8988T (cell line): Measurements from ENCODE around the gene ANXA6.

Source experiments
- DNase-seq: peaks from one replicate; pipeline ENCODE4 v3.0.0; 2011

The ANXA6 gene

DNA sequence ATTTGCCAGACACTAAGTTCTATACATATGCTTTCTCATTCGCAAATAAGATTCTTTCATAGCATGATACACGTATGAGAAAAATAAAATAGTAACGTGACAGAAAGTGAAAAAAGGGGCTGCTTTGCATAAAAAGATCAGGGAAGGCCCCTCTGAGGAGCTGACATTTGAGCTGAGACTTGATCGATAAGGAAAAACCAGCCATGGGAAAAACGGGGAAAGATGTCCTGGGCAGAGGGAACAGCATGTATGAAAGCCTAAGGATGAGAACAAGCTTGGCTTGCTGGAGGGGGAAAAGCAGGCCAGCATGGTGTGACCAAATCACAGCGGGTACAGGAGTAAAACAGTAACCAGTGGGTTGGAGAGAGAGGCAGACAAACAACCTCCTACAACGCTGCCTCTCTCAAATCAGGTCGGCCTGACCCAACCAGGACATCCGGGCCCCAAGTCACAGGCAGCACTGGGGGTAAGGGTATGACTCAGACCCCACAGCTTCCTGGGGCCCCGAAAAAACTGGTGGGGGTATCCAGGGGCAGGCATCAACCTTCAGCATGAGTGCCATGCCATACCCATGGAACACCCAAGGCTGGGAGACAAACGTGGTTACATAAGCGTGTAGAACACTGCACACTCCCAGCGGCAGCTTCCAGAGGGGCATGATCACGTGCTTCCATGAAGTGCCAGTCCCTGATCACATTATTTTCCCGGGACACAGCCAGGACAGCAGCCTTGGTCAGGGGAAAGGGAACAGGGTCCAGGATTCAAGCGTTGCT, 78.9 kb downstream of the ANXA6 start:
- no peak for DNase-seq

DNA sequence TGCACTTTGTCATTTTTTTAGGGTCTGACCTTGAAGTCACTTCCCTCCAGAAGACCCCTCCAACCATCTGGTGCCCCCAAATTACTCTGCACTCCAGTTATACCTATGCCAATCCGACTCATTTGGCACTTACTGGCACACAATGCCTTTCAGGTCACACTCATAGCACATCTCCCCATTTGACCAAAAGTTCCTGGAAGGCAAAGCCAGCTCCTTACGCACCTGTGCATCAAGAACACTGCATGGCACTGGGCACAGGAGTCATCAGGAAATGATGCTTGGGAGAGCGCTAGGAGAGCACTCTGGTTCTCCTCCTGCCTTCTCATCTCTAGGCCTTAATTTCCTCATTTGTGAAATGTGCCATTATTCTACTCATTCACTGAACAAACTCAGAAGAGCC, 79.6 kb downstream of the ANXA6 start:
- no peak for DNase-seq

DNA sequence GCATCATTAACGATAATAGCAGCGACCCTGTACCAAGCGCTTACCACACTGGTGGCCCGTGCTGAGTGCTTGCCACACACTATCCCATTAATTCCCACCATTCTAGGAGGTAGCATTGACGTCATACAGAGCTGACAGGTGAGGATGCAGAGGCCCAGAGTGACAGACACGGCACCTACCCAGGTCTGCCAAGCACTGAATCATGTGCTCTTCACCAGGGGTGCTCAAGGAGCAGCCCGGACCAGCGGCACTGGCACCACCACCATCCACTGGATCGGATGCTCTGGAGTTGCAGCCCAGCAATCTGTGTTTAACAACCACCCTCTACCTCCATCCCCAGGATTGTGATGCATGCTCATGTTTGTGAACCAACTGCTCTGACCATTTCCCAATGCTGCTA, 80.2 kb downstream of the ANXA6 start:
- DNase-seq, result no peak

DNA sequence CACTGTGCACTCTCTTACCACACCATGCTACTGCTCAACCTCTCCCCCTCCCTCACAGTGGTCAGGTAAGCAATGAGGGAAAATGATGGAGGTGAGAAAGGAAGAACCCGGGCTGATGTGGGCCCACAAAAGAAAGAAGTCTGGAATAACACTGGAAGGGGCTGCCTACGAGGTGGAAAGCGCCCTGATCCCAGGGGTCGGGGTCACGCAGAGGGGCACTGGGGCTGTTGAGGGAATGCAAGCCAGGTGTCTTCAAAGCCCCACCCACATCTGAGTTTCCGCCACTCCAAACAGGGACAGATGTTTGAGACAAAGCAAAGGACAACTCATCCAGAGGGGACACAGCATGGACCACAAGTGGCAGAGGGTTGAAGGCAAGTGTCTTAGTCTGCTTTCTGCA, 81.0 kb downstream of the ANXA6 start:
- DNase-seq, result no peak

DNA sequence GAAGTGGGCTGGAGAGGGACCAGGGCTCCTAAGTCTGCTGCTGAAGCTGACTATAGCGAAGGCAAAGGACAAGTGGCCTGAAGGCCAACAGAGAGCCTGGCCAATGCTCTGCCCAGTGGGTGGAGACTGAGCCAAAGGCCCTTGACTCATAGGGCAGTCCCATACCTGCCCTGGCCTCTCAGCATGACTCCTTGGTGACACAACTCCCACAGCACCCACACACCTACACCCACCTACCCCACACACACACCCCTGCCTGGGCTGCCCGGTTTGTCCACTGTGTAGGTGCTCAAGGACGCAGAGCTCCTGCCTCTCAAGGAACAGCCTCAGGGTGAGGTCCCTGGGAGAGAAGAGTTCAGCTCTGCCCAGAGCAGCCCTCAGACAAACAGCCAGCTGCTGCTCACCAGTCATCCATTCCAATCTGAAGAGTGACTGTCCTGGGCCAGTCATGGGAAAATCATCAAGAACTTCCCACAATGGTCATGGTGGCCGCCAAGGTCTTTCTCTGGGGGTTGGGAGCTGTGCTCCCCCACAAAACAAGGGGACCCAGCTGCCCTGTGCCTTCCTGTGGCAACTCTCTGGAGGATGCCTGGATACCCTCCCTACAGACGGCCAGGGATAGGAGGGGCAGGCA, 81.8 kb downstream of the ANXA6 start:
- no peak for DNase-seq

DNA sequence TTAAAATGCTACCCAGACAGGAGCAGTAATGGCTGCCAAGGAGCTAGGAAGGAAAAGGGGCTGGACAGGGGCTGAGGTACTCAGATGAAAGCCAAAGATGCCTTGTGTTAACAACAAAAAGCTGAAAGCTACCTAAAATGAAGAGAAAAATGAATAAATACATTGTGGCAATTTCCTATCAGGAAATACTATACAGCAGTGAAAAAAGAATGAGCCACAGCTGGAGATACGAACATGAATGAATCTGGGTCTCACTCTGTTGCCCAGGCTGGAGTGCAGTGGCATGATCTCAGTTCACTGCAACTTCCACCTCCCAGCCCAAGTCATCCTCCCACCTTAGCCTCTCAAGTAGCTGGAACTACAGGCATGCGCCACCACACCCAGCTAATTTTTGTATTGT, 83.0 kb downstream of the ANXA6 start:
- no peak for DNase-seq

DNA sequence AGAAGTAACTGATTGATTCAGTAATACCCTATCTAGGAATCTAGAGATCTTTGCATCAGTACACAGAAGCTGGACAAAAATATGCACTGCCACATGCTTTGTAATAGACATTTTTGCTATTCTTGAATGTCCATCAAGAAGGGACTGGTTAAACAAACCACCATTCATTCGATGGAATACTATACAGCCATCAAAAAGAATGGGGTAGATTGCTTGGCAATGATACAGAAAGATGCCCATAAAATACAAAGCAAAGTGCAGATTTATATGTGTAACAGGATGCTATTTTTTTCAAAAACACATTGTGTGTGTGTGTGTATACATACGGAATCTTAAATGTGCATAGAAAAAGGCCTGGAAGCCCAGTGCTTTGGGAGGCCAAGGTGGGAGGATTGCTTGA, 84.3 kb downstream of the ANXA6 start:
- no peak for DNase-seq

DNA sequence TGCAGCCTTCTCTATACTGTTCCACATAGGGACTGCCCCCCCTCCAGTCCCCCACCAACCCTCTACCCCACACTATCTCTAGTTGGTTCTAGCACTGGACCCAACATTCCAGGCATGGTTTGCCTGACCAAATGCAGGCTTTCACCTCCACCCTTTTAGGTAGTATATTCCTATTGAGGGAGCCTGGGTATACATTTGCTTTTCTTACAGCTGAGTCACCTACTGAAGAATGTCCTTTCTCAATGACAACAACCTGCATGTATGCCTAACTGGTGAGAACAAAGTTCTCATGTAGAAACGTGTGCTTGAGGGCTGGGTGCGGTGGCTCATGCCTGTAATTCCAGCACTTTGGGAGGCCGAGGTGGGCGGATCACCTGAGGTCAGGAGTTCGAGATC, 85.0 kb downstream of the ANXA6 start:
- DNase-seq, result peak; percentile 64

DNA sequence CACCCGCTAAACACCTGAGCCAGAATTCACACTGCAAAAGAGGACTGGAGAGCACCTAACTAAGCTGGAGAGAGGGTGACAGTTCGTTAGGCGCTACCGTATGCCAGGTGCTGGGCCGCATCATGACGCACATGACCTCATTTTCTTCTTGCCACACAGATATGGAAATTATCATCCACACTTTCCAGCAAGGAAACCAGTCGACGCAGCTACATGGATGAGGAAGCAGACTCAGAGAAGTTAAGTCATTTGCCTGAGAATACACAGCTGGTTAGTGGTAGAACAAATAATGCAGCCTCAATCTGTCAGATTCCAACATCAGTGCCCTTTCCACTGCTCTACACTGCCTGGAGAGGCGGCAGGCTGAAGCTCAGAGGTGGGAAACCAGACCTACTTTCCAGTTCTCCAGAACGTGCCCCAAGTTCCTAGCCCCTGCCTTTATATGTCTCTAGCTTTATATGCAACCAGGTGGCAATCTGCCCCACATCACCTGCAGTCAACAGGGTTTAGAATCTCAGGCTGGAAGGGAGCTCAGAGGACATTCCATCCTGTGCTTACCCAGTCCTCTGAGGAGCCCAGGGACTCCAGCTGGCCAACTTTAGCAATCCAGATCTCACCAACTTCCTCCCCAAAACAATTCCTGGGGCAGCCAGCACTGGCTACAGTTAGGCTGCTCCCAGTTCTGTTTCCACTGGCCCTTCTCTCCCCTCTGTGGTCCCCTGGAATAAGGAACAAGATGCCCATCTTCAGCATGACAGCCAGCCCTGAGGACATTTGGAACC, 85.5 kb downstream of the ANXA6 start:
- DNase-seq, result no peak

DNA sequence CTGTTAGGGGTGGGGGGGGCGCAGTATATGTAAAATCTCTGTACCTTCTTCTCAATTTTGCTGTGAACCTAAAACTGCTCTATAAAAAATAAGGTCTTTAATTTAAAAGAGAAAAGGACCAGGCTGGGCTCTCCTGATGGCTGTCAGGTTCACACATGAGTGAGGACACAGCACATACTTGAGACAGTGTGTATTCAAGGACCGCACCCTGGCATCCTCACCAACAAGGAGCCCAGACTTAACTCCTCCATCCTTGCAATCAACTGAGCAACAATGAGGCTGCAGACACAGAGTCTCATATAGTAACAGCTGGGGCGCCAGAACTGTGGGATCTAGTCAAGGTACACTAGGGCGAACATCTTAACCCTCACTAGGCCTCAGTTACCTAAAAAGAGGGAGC, 86.6 kb downstream of the ANXA6 start:
- DNase-seq, result no peak

DNA sequence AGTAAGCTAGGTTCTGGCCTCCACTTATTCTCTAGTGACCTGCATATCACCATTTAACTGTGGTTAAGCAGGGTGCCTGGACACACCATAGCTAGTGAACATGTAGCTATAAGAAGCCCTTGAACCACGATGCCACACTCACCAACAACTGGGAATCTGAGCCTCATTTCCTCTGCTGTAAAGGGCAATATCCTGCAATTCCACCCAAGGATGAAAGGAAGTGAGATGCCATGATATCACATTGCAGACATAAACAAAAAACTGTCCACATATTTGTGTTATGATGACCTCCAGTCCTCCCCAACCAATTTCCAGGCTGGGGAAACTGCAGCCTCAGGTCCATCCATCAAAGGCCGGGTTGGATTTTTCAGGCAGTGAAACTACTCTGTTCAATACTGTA, 87.1 kb downstream of the ANXA6 start:
- DNase-seq, result no peak

DNA sequence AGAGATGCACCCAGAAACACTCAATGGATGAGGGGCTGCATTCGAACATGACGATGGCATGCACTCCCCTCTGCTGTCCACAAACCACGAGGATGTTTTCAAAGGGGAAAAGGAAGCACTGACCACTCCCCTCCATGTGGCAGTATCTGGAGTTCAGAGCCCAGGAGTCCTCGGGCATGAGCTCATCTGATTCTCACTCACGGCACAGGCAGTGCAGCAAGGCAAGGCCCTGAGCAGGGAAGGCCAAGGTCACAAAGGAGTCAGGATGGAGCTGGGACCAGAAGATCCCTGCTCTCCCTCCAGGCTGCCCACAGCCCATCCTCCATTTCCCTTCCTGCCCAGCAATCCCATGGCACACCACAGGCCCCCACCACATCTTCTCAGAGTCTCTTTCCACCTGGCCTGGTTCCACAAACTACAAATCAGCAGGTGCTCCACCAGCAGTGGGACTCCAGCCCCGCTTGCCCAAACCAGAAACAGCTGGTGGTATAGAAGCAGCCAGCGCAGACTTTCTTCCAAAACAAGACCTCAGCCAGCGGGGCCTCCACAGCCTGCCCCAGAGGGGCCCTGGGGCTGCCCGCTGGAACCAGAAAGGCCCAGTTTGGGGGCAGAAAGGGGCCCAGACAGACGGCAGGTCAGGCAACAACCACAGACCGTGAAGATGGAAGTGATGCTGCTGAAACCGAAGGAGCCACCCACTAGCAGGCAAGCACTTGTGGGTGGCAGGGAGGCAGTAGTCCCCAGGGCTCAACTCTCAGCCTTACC, 89.0 kb downstream of the ANXA6 start:
- DNase-seq, result no peak

DNA sequence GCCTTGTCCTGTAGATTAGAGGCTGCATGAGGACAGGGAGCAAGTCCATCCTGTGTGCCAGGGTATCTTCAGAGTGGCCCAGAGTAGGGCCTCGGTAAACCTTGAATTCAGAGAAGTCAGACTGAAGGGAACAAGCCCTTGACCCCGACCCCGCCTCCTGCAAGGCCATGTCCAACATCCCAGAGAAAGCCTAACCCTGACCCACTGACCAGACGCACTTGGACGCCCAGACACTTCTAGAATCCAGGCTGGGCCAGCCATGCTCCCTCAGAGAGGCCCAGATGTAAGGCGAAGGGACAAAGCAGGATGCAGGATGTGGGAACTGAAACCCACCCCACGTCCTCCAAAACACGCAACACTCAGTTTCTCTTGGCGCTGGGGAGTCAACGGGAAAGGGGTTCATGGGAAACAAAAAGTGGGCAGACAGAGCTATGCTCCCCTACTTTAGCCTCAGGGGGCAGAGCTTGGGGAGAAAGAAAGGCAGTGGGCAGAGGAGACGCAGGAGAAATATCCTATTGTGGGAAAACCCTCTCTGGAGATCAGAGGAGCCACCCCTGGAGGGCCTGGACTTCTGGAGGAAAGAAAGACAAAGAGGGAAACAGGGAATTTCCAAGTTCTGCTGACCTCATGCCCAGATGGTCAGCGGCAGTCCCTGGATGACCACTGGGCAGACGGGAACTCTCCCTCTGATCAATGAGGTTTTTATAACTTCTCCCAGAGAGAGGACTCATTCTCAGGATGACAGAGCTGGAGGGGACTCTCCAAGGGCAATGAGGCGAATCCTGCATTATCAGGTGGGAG, 89.7 kb downstream of the ANXA6 start:
- no peak for DNase-seq

DNA sequence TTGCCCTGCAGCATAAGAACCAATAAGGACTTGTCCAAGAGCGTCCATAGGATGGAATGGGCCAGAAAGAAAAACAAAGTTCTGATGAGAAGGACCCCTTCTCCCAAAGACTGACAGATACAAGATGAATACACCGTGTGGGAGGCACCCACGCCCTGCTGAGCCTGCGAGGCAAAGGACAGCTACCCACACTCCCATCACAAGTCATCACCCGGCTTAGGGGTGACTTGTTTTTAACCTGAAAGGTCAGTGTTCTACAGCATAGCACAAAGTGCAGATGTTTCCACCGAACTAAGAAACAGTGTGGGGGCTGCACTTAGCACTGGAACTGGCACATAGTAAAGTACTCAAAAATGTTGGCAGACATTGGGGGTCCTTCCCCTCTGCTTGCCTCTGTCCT, 90.7 kb downstream of the ANXA6 start:
- DNase-seq, result no peak

DNA sequence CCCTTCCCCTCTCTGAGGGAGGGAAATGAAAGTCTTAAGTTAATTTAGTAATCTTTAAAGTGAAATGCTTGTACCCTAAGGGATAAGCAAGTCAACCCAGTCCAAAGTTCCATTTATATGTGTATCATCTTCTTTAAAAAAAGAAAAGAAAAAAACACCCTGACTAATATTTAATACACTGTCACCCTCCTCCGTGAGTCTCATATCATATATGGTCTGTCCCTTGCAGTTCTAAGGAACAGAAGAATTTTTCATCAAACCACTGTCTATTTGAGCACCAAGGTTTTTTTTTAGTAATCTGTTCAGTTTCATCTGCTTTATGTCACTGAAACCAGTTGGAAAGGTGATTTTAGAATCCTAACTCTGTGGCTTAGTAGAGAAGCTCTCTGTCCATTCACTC, 92.0 kb downstream of the ANXA6 start:
- no peak for DNase-seq

DNA sequence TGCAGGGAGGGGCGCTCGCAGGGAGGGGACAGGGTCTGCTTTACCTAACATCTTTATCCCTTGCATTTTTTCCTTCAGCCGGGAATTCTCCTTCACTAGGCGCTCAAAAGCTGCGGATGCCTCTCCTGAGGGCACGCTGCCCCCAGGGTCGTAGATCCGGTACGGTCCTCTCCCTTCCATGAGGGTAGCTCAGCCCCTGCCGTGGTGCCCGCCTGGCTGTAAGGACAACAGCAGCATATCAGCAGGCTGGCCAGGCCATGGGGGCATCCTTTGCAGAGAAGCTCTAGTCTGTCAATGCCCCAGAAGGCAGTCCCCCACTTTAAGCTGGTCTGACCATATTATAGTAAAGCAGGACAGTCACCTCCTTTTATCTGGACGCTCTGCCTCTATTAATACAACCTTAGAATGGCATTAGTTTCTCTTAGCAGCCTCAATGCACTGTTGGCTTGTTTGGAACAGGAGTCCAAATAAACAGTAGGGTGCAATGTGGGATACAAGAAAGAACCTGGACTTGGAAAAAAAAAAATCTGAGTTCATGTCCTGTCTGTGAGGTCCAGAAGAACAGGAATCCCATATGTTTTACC, 92.6 kb downstream of the ANXA6 start:
- DNase-seq, result no peak

DNA sequence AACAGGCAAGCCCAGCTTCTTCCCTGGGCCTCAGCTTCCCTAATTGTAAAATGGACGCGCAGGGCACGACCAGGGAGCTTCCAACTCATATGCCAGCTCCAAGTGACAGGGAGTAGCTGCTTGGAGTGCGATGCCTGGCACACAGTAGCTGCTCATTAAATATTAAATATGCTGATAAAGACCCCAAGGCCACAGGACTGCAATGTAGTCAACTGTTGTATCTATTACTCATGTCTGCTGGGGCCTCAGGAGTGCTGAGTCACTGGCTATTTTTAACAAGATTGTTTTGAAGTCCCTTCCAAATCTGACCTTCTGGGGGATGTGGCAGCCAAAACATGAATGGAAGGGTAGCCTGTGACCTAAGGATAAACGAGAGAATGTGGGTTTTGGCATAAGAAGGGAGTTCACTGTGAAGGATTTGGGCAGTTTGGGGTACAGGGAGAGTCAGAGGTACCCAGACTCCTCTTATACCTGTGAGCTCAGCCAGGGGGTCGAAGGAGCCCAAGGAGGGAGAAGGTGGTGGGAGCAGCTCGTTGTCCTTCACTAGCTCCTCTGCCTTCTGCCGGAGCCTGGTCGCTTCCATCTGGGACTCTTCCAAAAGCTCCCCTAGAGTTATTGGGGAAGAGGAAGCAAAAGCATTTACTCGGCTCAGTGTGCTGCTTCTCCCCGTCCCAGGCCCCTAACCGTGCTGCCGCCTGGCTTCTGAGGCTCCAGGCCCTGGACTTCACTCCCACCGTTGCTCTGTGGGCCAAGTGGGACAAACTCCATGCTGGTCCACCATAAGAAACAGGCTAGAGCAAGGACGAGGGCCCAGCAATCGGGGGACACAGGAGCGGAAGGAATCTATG, 94.2 kb downstream of the ANXA6 start:
- DNase-seq, result no peak

DNA sequence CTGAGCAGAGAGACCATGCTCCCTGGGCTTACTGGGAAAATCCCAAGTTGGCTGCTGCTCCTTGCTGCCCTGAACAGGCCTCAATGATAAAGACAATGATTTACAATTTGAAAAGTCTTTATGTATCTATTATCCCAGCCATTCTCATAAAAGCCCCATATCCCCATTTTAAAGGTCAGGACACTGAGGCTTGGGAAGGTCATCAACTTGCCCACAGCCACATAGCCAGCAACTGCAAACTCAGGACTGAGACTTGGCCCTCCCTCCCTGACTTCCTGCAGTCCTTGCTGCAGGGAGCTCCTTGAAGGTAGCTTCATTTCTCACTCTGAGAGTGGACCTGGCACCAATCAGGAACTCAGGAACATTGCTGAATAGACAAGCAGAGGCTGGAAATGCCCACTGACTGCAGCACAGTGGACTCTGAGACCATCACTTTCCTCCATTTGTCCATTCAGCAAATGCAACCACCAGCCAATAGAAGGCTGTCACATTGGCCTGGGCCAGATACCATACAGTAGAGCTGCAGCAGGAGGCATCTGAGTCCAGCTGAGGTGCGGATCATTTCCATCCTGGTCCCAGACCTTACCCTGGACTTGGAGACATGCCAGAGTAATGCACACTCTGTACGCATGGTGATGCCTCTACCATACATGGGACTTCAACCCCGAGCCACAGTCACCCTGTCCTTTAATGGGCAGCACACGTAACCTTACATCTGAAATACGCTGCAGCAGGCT, 95.0 kb downstream of the ANXA6 start:
- no peak for DNase-seq

DNA sequence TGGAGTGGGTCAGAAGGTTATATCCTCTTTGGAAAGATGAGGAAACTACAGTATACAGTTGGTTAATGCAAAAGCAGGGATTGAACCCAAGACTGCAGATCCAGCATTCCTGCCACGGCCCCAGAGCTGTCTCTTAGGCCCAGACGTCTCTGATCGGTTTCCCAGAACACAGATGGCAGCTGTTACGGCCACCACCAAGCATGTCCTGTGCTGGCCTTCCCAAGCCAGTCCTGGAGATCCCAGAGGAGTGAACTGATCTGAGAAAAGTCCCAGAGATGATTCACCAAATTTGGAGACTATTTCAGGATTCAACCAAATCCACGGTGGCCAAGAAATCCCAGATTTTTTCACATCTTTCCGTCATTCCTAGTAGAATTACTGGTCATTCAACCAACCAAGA, 96.8 kb downstream of the ANXA6 start:
- DNase-seq, result no peak

DNA sequence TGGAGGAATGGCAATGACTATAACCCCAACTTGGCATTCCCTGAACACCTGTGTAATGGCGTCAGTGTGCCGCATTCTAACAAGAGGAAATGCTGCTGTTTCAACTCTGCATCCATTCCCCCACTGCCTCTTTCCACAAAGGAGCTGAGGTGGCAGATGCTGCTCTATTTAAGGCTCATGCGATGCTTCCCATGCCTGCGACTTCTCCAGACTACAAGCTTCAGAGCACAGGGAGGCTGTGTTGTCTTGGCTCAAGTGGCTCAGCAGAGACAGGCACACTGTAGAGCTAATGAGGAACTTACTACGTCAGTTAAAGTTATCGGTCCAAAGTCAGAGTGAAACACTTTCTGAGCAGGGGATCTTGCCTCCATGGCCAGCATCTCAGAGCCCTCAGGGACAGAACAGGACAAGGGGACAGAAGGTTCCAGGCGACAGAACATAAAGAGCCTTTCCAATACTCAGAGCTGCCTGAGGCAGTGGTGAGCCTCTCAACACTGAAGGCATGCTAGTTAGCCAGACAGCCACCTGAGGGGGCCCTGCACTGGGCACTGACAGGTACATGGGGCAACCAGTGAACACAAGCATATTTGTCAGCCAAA, 98.6 kb downstream of the ANXA6 start:
- no peak for DNase-seq
